ENCODE measurements around the gene SLC25A11.
A peak's percentile ranks its signal among the peaks of the same experiment; 100 is the strongest.

The SLC25A11 gene

DNA sequence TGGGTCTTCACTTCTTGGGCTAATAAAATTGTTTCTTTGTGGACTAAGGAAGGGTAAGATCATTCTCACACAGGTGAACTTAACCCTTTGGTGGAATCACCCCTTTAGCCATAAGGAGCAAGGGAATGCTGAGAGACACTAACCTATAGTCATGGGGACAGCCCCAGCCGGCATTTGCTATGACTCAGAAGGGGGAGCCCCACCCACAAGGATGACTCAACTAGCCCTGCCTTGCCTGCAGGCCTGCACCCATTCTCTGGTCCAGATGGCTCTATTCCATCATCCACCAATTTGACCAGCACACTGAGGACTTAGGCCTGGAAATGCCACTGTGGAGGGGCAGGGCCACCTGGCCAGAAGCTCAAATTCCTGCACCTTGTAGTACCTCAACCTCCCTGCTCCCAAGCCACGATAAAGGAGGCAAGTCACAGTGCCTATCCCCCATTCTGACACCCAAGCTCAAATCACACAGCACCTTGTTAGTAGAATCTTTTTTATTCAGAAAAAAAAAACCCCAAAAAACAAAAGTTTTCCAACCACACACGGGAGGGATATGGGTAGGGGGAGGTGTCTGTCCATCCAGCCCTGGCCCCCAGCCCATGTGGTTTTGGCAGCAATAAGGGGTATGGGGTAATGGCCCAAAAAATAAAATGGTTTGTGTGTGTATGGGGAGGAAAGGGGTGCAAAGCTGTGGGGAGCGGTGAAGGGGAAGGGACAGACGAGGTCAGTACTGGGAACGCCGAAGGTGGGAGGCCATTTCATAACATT lies 5.5 kb upstream of the SLC25A11 start:
- in situ Hi-C loops (cut with MboI; ENCODE audit: low sequenced_read_pairs, unreplicated experiment), result no loop called here
- TF ChIP-seq, protein P1, sequence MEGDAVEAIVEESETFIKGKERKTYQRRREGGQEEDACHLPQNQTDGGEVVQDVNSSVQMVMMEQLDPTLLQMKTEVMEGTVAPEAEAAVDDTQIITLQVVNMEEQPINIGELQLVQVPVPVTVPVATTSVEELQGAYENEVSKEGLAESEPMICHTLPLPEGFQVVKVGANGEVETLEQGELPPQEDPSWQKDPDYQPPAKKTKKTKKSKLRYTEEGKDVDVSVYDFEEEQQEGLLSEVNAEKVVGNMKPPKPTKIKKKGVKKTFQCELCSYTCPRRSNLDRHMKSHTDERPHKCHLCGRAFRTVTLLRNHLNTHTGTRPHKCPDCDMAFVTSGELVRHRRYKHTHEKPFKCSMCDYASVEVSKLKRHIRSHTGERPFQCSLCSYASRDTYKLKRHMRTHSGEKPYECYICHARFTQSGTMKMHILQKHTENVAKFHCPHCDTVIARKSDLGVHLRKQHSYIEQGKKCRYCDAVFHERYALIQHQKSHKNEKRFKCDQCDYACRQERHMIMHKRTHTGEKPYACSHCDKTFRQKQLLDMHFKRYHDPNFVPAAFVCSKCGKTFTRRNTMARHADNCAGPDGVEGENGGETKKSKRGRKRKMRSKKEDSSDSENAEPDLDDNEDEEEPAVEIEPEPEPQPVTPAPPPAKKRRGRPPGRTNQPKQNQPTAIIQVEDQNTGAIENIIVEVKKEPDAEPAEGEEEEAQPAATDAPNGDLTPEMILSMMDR (IDR thresholded peaks at IDR 0.05; ENCODE audit: borderline replicate concordance, control extremely low read depth, extremely low read depth, insufficient read depth, missing control alignments), result no peak
- peak; percentile 76 for DNase-seq (ENCODE audit: low spot score)

DNA sequence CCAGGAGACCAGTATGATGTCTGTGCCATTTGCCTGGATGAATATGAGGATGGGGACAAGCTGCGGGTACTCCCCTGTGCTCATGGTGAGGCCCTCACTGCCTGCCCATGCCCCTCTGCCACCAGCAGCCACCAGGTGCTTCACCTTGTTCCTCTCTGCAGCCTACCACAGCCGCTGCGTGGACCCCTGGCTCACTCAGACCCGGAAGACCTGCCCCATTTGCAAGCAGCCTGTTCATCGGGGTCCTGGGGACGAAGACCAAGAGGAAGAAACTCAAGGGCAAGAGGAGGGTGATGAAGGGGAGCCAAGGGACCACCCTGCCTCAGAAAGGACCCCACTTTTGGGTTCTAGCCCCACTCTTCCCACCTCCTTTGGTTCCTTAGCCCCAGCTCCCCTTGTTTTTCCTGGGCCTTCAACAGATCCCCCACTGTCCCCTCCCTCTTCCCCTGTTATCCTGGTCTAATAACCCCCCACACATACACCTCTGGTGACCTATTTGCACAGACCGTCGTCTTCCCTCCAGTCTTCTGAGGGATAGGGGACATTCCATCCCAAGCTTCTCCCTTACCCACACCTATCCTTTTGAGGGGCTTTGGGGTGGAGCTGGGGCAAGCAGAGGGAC lies 4.8 kb upstream of the SLC25A11 start:
- in situ Hi-C loops (cut with MboI; ENCODE audit: low sequenced_read_pairs, unreplicated experiment), result no loop called here
- TF ChIP-seq, protein P1 (IDR thresholded peaks at IDR 0.05; ENCODE audit: borderline replicate concordance, control extremely low read depth, extremely low read depth, insufficient read depth, missing control alignments), result no peak

DNA sequence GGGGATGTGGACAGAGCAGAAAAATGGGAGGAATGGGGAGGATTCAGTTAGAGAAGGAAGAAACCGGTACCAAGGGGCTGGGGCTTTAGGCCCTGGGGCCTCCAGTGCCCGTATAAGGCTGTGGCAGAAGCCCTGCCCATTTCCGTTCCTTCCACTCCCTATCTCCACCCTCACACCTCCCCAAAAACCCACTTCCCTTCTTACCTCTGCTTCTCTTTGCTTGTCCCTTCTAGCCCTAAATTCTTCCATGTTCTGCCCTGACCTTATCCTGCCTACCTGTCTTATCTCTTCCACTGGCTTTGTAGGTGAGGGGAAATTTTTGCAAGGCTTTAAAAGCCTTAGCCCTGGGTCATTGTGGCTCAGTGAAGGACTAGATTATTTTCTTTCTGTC lies 4.3 kb upstream of the SLC25A11 start:
- no peak for DNase-seq (ENCODE audit: low spot score)
- TF ChIP-seq, protein P1 (IDR thresholded peaks at IDR 0.05; ENCODE audit: borderline replicate concordance, control extremely low read depth, extremely low read depth, insufficient read depth, missing control alignments), result no peak
- in situ Hi-C loops (cut with MboI; ENCODE audit: low sequenced_read_pairs, unreplicated experiment), result no loop called here

More for the DNA sequence above, 4.8 kb upstream of the SLC25A11 start:
- DNase-seq (ENCODE audit: low spot score), result no peak

DNA sequence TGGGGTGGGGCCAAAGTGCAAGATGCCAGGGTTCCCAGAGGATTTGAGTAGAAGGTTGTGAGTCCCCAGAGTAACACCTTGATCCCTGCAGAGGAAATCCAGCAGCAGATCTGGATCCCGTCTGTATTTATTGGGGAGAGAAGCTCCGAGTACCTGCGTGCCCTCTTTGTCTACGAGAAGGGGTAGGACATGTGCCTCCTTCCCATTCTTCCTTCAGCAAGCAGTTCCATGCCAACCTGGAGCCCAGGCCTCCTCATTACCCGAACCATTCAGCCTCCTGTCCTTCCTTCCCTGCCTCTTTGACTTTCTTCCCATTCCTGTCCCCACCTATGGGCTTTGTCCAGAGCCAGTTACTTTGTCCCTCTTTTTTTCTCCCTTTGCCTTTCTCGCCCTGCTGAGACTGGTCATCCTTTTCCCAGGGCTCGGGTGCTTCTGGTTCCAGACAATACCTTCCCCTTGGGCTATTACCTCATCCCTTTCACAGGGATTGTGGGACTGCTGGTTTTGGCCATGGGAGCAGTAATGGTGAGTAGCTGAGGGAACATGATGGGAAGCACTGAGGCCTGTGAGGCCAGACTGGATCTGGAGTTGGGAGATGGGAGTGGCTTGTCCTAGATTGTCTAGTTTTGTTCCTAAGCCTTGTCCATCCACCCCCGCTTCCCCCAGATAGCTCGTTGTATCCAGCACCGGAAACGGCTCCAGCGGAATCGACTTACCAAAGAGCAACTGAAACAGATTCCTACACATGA lies 3.1 kb upstream of the SLC25A11 start:
- DNase-seq (ENCODE audit: low spot score), result no peak
- TF ChIP-seq, protein P1 (IDR thresholded peaks at IDR 0.05; ENCODE audit: borderline replicate concordance, control extremely low read depth, extremely low read depth, insufficient read depth, missing control alignments), result no peak
- in situ Hi-C loops (cut with MboI; ENCODE audit: low sequenced_read_pairs, unreplicated experiment), result no loop called here

DNA sequence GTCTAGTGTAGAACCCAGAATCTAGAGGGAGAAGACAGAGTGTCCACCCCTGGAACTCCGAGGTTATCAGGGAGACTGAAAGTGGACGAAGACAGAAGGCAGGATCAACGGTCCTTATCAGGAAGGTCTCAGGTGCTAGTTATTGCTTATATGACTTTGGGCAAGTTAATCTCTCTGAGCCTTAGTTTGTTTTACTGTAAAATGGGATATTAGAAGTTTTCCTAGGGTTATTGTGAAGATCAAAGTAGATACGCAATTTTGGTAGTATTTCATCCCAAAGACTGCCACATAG lies 1.4 kb upstream of the SLC25A11 start:
- in situ Hi-C loops (cut with MboI; ENCODE audit: low sequenced_read_pairs, unreplicated experiment), result no loop called here
- TF ChIP-seq, protein P1 (IDR thresholded peaks at IDR 0.05; ENCODE audit: borderline replicate concordance, control extremely low read depth, extremely low read depth, insufficient read depth, missing control alignments), result no peak
- DNase-seq (ENCODE audit: low spot score), result no peak

DNA sequence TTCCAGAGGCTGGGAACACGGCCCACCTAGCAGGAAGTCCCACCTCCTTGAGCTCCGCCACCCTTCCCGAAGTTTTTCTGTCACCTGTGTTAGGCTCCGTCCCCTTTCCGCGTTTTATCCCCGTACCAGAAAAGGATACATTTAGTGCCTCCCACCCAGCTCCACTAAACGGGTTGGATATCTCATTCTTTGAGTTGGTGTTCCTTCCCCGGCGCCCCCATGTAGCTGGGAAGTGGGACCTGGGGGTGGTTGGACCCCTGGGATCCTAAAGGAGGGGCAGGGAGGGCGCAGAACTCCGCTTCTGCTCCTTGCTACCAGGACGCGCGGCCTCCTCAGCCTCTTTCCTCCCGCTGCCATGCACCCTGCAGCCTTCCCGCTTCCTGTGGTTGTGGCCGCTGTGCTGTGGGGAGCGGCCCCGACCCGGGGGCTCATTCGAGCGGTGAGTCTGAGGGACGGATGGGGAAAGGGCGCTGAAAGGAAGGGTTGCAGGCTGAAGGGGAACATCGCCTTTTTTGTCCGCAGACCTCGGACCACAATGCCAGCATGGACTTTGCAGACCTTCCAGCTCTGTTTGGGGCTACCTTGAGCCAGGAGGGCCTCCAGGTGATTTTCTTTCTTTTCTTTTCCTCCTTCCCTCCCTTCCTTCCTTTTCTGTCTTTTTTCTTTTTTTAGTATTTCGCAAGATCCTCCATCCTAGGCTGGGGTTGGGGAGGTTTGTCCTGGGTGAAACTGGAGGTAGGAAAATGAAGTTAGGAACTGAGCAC lies 891 bp upstream of the SLC25A11 start:
- in situ Hi-C loops (cut with MboI; ENCODE audit: low sequenced_read_pairs, unreplicated experiment), result no loop called here
- TF ChIP-seq, protein P1 (IDR thresholded peaks at IDR 0.05; ENCODE audit: borderline replicate concordance, control extremely low read depth, extremely low read depth, insufficient read depth, missing control alignments), result no peak
- DNase-seq (ENCODE audit: low spot score), result no peak
